Cardiac muscle cell (in vitro differentiated cells and primary cell): ENCODE data around the gene ULK3. TPM values are rescaled to one million over a fixed set of nuclear protein-coding genes. Genes with fewer than 3 reads are reported as not detected.

ENCODE experiments used
- DNase-seq, 2 donors: peaks; one replicate each; pipeline versions ENCODE4 v3.0.0 to v3.0.0-alpha.2; 2010 to 2017; ENCODE audit warnings: low read depth in 1 of 2, low spot score in 1 of 2
- H3K27ac ChIP-seq: fragments of 200-600 bp; sonication (generic); 2 replicates; pipeline ENCODE4 v1.5.1; 2016
- H3K27me3 ChIP-seq: fragments of 200-600 bp; sonication (generic); 2 replicates; pipeline ENCODE4 v1.6.0; 2016; ENCODE audit warnings: control low read depth
- H3K36me3 ChIP-seq: fragments of 200-600 bp; sonication (generic); 2 replicates; pipeline ENCODE4 v1.5.1; 2016; ENCODE audit warnings: control low read depth
- H3K4me1 ChIP-seq: fragments of 200-600 bp; sonication (generic); 2 replicates; pipeline ENCODE4 v1.8.1; 2017; ENCODE audit warnings: low read depth, mild to moderate bottlenecking, mixed run types
- H3K4me3 ChIP-seq: fragments of 200-600 bp; sonication (generic); 2 replicates; pipeline ENCODE4 v1.5.1; 2016; ENCODE audit warnings: mild to moderate bottlenecking
- H3K9me3 ChIP-seq: fragments of 200-600 bp; sonication (generic); 2 replicates; pipeline ENCODE4 v1.5.1; 2017; ENCODE audit warnings: low read depth, mild to moderate bottlenecking, control low read depth
- CTCF ChIP-seq: IDR thresholded peaks from 2 replicates; pipeline ENCODE4 v1.5.1; 2012; ENCODE audit warnings: low read depth, mild to moderate bottlenecking, low read length
- polyA plus RNA-seq: library from polyadenylated mRNA; unstranded; fragments of >200 nt; fragmentation: Nextera tagmentation; extraction: Ambion mirVana; gene quantifications from 2 replicates; pipeline ENCODE4 v1.2.1, GENCODE V29; 2016
- total RNA-seq: library from RNA; depleted of rRNA; stranded (reverse); fragments of >200 nt; gene quantifications from 2 replicates; pipeline ENCODE4 v1.2.3, GENCODE V29; 2016

Gene ULK3
- total and polyA plus RNA-seq, 2 experiments from 2014 or later, result 39.5 to 54.6 TPM

GRCh38 chr15:74829486-74829885 lies 13.5 kb downstream of the ULK3 start:
- H3K27ac ChIP-seq, result no peak overlapping the region
- no peak for DNase-seq
- no peaks in the 10 kb centered on the region for H3K36me3 ChIP-seq
- no peak overlapping the region for H3K4me3 ChIP-seq
- no peak for TF ChIP-seq CTCF
- peaks cover 4% of the 10 kb centered on the region for H3K4me1 ChIP-seq
- H3K9me3 ChIP-seq, result no peaks in the 10 kb centered on the region
- H3K27me3 ChIP-seq, result peaks cover 40% of the 10 kb centered on the region

- DNase-seq, result no peak
- no peak for TF ChIP-seq CTCF
- Histone ChIP-seq H3K4me1 (peaks cover 4% of the 10 kb centered on the region), H3K27me3 (peaks cover 46% of the 10 kb centered on the region), H3K4me3 (no peak overlapping the region), H3K36me3 (no peaks in the 10 kb centered on the region), H3K27ac (no peak overlapping the region), H3K9me3 (no peaks in the 10 kb centered on the region)
Observed at GRCh38 chr15:74828835-74829234, 14.1 kb downstream of the ULK3 start.

GRCh38 chr15:74827614-74828013 lies 15.3 kb downstream of the ULK3 start:
- no peak for DNase-seq
- no peaks in the 10 kb centered on the region for H3K36me3 ChIP-seq
- peaks cover 48% of the 10 kb centered on the region for H3K27me3 ChIP-seq

GRCh38 chr15:74826921-74827320 lies 16.0 kb downstream of the ULK3 start:
- no peak for TF ChIP-seq CTCF
- no peaks in the 10 kb centered on the region for H3K36me3 ChIP-seq
- no peaks in the 10 kb centered on the region for H3K9me3 ChIP-seq
- no peak for DNase-seq
- peaks cover 2% of the 10 kb centered on the region for H3K4me1 ChIP-seq
- H3K27ac ChIP-seq, result no peak overlapping the region
- no peak overlapping the region for H3K4me3 ChIP-seq
- peaks cover 48% of the 10 kb centered on the region for H3K27me3 ChIP-seq

More at GRCh38 chr15:74827614-74828013, 15.3 kb downstream of the ULK3 start:
- Histone ChIP-seq H3K9me3 (no peaks in the 10 kb centered on the region), H3K4me3 (no peak overlapping the region), H3K4me1 (peaks cover 4% of the 10 kb centered on the region), H3K27ac (no peak overlapping the region)
- no peak for TF ChIP-seq CTCF

GRCh38 chr15:74826364-74826819 lies 16.6 kb downstream of the ULK3 start, which contains the start of gene CPLX3:
TSS of gene CPLX3 (plus strand) at chr15:74826627. CDS start at chr15:74826704, 77 bp downstream.
- Histone ChIP-seq H3K27me3 (peaks cover 48% of the 10 kb centered on the region), H3K4me1 (no peaks in the 10 kb centered on the region), H3K9me3 (no peaks in the 10 kb centered on the region), H3K4me3 (no peak within 1 kb of the TSS), H3K36me3 (no peaks in the 10 kb centered on the region), H3K27ac (no peak within 1 kb of the TSS)
- no peak for TF ChIP-seq CTCF
- peak; percentile 21 to 74 for DNase-seq
